Activated CD8-positive, alpha-beta memory T cell treated with anti-CD3 and anti-CD28 coated beads, Interleukin-2, amount 50 U/mL, for 48 hours (primary cell): ENCODE data around the gene SH2D4B.

Experiments used
- DNase-seq: peaks from one replicate; pipeline ENCODE4 v3.0.0-alpha.2; 2020

The SH2D4B gene

DNA sequence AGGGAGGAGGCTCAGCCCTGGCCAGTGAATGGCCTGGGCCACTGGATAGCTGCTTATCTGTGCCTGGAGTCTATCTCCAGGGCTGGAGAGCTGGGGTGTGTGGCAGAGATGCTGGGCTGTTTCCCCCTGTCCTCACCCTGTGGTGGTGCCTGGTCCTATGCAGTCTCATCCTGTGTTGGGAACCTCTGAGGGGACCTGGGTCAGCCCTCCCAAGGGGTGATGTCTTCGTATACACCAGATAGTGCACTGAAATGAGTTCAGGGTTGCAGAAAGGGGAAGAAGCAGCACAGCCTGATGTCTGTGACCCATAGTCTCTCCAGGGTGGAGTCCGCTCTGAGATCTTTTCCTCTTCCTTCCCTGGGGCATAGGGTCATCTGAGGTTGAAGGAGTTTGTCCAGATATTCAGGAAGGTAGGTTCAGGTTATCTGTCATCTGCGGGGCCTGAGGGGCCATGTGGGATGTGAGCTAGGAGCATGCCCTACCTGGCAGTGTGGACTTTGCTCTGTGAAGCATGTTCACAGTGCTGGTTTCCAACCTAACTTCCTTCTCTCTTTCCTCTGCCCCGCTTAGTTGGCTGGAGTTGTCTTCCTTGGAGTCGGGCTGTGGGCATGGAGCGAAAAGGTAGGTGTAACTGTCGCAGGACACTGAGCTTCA lies 33.4 kb upstream of the SH2D4B start:
- no peak for DNase-seq

DNA sequence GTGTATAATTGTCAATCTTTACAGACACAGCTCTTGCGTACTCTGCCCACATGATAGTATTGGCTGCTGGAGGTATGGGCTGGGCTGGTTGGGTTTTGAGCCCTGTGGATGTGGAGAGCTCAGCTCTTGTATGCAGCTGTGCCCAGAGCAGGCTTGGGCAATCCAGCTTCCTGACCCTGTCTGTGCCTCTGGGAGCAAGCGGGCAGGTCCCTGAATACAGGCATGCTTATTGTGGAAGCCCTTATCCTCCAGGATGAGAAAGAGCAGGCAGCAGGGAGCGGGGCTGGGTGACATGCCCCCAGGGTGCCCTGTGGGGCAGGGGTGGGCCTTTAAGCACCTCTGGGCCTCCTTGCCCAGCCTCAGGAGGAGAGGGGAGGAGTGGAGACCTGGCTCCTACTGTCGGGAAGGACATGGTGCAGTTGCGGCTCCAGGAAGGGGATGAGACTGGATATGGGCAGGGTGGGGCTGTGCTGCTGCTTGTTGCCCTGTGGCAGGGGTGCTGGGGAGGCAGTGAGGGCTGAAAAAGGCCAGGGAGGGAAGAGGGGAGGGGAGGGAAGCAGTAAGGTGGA lies 32.7 kb upstream of the SH2D4B start:
- no peak for DNase-seq

DNA sequence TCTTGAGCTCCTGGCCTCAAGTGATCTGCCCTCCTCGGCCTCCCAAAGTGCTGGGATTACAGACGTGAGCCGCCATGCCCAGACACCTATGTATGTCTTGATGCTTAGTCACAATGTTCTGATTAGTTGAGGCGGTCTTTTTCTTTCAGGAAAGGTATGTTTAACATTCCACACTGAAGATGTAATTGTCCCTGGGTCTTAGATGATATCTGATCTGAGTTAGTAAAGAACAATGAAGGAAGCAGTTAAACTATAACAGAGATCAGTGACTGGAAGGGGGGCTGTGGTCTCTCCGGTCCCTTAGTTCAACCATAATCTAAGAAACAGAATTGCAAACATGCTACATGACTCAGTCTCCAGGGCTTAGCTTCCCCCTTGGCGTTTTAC lies 31.5 kb upstream of the SH2D4B start:
- no peak for DNase-seq

DNA sequence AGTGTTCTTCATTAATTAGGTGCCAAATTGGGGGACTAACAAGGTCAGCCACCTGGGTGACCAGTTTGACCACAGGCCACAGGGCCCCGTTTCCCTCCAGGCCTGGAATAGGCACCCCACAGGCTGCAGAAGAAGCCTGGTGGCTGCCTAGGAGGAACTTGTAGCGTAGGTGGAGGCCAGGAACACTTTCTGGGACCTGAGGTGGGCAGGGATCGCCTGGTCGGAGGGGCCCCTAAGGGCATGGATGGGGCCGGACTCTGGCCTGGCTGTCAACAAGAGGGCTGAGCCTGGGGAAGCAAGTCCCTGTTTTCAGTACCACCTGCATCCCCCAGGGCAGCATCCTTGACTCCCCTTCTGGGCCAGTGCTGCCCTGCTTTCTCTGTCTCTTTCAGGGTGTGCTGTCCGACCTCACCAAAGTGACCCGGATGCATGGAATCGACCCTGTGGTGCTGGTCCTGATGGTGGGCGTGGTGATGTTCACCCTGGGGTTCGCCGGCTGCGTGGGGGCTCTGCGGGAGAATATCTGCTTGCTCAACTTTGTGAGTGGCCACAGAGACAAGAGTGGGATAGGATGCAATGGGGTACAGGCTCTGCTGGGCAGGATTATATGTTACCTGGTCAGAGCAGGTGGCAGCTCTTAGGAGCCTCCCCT lies 30.7 kb upstream of the SH2D4B start:
- DNase-seq: no peak

DNA sequence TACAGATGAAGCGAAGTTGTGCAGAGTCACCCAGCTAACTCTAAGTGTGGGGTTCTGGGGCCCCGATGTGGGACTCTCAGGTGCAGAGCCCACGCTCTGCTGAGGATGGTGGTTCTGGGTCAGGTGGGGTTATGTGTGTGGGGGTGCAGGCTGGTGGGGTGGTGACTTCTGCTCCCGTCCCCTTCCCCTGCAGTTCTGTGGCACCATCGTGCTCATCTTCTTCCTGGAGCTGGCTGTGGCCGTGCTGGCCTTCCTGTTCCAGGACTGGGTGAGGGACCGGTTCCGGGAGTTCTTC lies 28.6 kb upstream of the SH2D4B start:
- DNase-seq: no peak

DNA sequence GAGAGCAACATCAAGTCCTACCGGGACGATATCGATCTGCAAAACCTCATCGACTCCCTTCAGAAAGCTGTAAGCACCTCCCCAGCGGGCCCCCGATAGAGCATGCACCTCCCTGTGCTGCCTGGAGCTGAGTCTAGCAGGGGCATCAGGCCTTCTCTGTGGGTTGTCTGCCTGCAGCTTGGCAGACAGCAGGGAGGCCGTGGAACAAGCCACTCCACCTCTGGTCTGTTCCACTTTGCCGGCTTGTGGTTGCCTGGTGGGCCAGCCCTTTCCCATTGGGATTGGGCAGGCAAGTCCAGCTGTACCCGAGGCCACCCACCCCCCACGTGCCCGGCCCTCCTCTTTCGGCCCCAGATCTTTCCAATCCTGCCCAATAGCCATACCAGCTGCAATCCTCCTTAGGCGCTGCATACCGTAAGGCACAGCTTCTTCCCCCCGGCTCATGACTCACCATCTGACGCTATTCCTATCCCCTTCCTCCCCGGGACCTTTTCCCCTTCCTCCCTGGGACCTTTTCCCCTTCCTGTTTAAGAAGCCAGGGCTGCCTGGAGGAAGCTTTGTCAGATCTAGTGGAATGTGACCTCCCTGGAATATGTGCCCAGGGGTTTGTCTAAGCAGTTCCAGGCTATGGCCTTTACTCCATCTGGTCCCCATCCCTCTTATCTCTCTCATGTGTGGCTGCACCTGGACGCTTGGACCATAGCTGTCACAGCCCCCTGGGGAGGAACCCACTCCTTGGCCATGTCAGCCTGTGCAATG lies 28.1 kb upstream of the SH2D4B start:
- DNase-seq: no peak

DNA sequence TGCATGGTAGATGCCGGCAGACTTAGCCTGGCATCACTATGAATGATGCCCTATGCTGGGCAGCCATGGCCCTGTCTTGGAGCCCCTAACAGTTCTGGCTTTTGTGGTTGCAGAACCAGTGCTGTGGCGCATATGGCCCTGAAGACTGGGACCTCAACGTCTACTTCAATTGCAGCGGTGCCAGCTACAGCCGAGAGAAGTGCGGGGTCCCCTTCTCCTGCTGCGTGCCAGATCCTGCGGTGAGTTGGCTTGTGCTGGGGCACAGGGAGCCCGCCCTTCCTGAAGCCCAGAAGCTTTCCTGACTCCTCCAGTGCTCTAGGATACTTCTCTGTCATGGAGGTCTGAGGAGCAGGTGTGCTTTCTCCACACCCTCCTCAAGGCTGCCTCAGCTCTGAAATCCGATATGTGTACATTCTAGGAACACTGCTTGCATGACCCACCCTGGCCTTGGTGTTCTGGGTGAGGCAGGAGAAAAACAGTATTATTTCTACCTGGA lies 25.6 kb upstream of the SH2D4B start:
- DNase-seq: no peak

DNA sequence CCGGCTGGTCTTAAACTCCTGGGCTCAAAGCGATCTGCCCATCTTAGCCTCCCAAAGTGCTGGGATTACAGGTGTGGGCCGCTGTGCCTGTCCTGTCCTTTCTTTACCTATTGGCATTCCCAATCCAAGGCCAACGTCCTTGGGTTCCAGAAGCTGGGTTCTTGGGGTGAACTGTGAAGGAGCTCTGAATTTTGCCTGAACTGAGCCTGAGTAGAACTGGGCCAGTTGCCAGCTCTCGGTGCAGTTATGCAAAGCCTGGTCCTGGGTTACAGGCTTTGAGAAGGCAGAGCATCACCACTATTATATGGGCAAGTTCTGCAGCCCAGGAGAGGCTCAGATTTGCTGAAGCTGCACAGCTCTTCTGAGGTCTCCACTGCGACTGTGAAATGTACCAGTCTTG lies 24.6 kb upstream of the SH2D4B start:
- no peak for DNase-seq

DNA sequence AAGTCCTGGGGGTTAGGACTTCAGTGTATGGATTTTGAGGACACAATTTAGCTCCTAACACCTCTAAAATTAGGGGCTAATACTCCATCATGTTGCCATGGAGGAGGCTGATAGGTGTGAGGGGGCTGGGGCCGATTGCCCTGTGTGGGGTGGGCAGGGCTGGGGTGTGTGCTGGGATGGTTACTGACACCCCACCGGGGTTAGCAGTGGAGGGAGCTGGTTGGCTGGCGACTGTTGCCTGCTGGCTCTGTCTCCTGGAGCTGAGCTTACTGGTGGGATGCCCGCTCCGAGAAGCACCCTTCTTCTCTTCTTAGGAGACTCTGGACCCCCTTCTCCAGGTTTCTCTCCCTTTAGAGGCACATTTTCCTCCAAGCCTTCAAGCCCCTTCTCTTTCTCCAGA lies 22.2 kb upstream of the SH2D4B start:
- DNase-seq: no peak

DNA sequence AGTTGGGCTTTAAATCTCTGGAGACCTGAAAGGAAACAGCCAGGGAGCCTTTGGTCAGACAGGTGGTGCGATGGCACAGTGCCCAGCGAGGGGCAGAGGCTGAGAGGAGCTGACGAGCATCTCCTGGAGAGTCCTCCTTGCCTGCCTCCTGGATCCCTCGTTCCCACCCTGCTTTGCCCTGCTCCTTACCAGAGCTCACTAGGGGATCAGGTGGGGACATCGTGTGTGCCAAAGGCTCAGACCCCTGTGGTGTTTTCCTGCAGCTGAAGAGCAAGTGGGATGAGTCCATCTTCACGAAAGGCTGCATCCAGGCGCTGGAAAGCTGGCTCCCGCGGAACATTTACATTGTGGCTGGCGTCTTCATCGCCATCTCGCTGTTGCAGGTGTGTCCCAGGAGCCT lies 21.8 kb upstream of the SH2D4B start:
- no peak for DNase-seq

DNA sequence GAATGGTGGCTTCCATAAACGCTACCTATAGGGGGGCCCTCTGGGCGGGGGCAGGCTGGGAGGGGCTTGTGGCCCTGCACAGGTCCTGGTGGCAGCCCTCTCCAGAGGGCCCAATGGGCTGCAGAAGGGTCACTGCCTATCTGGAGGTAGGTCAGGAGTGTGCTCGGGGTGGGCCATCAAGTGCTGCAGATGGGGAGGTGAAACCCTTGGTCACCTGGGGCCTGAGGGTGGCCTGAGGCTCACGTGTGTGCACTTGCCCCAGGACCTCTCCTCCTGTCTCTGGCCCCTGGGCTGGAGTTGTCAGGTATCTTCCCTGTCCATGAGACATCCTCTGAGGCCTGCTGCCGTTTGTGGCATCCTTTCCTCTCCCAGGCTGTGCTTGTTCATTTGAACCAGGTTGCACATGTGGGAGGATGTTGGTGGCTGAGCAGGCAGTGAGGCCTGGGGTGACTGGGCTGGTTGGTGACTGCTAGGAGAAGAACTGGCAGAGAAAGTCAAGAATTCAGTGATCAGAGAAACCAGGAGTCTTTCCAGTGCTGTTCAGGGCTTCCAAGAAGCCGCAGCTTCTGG lies 21.1 kb upstream of the SH2D4B start:
- no peak for DNase-seq

DNA sequence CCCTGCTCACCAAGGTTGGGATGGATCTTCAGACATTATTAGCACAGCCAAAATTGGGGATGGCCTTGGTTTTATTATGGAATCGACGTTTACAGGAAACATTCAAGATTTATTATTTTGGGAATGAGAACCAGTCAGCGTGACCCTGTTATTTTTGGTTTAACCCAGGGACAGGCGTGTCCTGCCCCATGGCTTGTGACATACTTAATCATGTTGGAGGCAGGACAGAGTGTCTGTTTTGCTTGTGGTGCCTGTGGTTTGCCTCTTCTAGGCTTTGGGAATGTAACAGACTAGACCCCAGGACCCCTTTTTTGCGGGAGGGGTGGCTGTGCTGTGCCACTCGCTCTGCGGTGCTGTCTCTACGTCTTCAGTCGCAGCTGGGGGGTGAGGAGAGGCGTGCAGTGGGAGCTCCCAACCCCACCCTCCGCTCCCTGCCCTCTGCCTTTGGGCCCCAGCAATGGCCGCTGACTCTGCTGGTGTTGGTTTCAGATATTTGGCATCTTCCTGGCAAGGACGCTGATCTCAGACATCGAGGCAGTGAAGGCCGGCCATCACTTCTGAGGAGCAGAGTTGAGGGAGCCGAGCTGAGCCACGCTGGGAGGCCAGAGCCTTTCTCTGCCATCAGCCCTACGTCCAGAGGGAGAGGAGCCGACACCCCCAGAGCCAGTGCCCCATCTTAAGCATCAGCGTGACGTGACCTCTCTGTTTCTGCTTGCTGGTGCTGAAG lies 20.1 kb upstream of the SH2D4B start:
- DNase-seq: no peak

DNA sequence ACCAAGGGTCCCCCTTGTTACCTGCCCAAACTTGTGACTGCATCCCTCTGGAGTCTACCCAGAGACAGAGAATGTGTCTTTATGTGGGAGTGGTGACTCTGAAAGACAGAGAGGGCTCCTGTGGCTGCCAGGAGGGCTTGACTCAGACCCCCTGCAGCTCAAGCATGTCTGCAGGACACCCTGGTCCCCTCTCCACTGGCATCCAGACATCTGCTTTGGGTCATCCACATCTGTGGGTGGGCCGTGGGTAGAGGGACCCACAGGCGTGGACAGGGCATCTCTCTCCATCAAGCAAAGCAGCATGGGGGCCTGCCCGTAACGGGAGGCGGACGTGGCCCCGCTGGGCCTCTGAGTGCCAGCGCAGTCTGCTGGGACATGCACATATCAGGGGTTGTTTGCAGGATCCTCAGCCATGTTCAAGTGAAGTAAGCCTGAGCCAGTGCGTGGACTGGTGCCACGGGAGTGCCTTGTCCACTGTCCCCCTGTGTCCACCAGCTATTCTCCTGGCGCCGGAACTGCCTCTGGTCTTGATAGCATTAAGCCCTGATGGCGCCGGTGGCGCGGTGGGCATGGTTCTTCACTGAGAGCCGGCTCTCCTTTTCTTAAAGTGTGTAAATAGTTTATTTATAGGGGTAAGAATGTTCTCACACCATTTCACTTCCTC lies 19.4 kb upstream of the SH2D4B start:
- no peak for DNase-seq

DNA sequence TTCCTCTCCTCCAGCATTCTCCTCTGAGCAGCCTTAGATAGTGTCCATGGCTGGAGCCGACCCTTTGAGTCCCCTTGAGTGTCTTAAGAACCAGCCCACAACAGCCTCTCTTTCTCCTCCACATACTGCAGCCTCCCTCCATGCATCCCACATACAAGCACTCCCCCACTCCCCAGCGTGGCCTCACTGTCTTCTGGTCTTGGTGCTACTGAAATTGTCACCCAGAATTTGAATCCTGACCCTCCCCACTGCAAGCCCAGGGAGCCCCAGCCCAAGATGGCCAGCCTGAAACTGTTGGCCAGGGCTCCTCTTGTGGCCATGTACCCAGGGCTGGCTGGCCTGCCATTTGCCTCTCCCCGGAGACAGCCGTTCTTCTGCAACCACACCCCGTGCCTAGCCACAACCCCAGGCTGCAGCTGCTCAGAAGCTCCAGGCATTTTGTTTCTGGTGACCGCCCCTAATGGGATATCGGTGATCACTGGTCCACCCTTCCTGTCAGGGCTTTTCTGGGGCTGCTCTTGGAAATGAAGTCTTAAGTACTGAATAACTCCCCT lies 18.8 kb upstream of the SH2D4B start:
- no peak for DNase-seq

DNA sequence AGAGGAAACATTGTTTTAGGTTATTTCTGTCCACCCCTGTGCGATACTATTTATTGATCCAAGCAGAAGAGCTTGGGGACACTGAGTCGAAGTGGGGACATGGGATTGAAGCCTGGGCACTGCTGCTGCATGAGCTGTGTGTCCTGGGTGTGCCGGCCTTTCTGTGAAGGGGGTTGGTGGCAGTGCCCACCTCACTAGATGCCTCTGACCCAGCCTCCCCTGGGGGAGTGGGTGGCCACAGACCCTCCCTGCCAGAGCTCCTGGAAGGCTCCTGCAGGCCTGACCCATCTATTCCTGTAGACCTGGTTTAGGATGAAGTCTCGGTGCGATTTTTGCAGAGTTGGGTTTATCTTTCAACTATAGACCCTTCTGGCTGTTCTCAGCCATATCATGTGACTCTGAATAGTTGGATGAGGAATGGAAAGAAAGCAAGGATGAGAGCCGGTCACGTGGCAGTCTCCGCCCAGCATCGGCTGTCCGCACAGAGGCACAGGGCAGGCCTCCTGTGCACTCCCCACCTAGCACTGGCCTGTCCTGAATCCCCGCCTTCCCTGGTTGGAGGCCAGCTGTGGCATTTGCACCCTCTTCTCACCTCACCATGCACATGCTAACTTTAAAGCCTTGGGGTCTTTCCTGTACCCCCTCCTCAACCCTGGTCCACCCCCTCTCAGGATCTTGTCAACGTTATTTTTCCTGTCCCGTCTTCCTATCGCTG lies 17.6 kb upstream of the SH2D4B start:
- DNase-seq: no peak

DNA sequence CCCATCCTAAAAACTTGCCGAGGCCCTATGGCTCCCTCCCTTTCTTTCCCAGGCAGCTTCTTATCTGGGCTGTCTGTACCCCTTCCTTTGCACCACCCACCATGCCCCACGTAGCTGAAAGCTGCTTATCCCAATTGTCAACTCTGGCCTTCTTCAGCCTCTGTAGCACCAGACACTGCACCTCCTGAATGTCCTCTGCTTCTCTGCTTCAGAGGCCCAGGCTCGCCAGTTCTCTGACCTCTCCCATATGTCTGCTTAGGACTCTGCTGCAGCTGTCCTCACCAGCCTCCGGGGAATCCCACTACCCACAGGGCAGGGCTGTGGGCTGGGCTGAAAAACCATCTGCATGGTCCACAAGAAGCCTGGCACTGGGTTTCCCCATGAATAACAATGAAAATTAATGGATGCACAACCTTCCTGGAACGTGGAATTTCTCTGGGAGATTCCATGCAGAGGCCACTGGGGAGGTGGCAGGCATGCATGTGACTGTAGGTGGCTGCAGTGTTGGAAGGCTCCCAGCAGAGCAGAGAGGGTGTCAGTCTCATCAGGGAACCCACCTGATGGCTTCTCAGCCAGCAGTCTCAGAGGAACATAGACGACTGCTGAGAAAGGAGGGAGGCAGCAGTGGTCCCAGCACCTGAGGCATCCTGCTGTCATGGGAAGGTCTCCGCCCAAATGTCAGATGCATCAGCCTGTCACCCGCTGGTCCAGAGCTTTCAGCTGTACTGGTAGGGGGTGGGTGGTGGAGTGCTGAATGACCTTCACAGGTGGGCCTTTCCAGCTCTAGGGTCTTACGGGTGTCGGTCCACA lies 16.8 kb upstream of the SH2D4B start:
- no peak for DNase-seq

DNA sequence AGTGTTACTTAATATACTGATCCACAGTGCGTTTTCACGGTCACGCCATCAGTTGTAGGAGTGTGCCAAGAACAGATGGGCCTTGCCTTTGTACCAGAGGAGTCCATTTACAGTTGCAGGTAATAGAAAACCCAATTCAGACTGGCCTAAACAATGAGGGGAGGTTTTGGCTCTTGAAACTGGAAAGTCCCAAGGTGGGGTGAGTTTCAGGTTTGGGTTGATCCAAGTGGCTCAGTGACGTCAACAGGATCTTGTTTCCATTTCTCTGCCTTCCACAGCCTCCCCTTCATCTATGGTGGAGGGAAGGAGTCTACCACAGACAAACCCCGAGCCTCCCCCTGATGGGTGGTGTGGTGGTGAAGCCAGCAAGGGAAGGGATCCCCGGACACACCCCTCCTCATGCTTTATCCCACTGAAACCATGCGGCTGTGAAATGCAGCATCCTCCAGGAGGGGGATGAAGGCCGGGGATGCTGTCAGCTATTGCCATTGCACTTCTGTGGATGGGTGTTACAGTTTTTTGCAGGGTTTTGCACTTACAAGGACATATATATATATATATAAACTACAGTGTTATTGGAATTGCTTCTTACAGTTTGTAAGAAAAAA lies 14.8 kb upstream of the SH2D4B start:
- DNase-seq: no peak

DNA sequence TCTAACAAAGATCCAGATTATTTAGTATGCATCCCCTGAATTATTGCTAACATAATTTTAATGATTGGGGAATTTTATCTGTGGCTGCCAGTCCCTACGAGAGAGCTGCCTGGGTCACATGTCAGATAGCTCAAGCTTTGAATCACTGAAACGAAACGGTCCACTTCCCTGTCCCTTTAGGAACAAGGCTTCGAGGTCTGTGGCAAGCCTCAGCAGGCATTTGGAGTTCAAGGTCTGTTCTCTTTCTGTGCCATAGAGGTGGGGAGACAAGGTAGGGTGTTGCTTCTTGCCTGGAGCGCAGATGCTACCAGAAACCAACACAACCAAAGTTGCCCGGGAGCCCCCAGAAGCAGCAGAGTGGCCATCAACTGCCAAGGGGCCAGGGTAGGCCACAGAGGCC lies 13.9 kb upstream of the SH2D4B start:
- no peak for DNase-seq

DNA sequence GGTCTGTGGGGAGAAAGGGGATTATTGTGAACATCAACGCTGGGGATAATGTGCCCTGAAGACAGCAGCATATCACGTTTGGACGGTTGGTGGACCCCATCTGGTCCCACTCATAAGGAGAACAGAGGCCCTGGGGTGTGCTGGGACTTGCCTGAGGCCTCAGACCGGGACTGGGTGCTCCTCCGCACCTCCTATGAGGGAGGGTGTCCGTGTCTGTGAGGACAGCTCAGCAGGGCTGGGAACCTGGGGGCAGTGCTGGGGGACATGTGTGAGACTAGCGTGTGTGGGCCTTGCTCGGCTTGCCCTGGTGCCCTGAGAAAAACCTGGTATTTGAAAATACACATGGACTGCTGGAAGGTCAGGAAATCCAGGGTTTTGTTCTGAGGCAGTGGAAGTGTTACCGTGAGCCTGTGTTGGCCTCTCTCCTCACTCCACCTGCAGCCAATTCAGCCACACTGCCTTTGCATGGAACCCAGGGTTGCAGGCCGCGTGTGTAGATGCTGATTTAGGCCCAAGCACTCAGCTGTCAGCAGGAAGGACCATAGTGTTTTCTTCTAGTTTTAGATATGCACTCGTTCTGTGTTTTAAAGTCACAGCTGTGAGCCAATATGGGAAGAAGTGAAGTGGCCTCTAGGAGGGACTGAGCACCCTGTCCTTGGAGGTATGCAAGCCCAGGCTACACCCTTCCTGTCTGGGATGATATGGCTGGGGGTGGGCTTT lies 13.4 kb upstream of the SH2D4B start:
- no peak for DNase-seq
